HepG2 (cell line): ENCODE results near the gene PCGF2. TPM values are rescaled to one million over a fixed set of nuclear protein-coding genes. Genes with fewer than 3 reads are reported as not detected.

Experiments
- ATF1 ChIP-seq: IDR thresholded peaks from 2 replicates; pipeline ENCODE4 v1.6.1; 2016; ENCODE audit warnings: mild to moderate bottlenecking, control low read depth
- ATF5 ChIP-seq: sonication (generic); formaldehyde crosslinking; IDR thresholded peaks from 2 replicates; pipeline ENCODE4 v1.4.0; 2020; ENCODE audit warnings: mild to moderate bottlenecking, low read depth, missing genetic modification reagents
- DMTF1 ChIP-seq: sonication (generic); formaldehyde crosslinking; IDR thresholded peaks from 2 replicates; pipeline ENCODE4 v1.4.0; 2020; ENCODE audit warnings: mild to moderate bottlenecking, missing genetic modification reagents
- ELK4 ChIP-seq: sonication (generic); formaldehyde crosslinking; IDR thresholded peaks from 2 replicates; pipeline ENCODE4 v1.9.0; 2021; ENCODE audit warnings: missing genetic modification reagents, borderline replicate concordance
- FOXK1 ChIP-seq: sonication (generic); formaldehyde crosslinking; IDR thresholded peaks from 2 replicates; pipeline ENCODE4 v1.4.0; 2020; ENCODE audit warnings: low read depth, missing genetic modification reagents, borderline replicate concordance
- IKZF4 ChIP-seq: sonication (generic); formaldehyde crosslinking; IDR thresholded peaks from 2 replicates; pipeline ENCODE4 v1.5.1; 2020; ENCODE audit warnings: borderline replicate concordance, mild to moderate bottlenecking, low read depth, missing genetic modification reagents; ENCODE audit errors: not compliant biosample characterization
- NFE2L2 ChIP-seq: fragments of 150-350 bp; IDR thresholded peaks from 2 replicates; pipeline ENCODE4 v1.6.1; 2014; ENCODE audit warnings: low read length
- PCBP1 ChIP-seq: fragments of 200-400 bp; formaldehyde crosslinking; IDR thresholded peaks from 2 replicates; pipeline ENCODE4 v1.6.1; 2017; ENCODE audit warnings: mild to moderate bottlenecking, low read depth, low read length, borderline replicate concordance
- RELA ChIP-seq: sonication (generic); formaldehyde crosslinking; IDR thresholded peaks from 2 replicates; pipeline ENCODE4 v1.4.0; 2020; ENCODE audit warnings: missing genetic modification reagents
- ZFY ChIP-seq: sonication (generic); formaldehyde crosslinking; IDR thresholded peaks from 2 replicates; pipeline ENCODE4 v1.4.0; 2020; ENCODE audit warnings: missing genetic modification reagents
- ZNF317 ChIP-seq: sonication (generic); formaldehyde crosslinking; IDR thresholded peaks from 2 replicates; pipeline ENCODE4 v1.5.0; 2020; ENCODE audit warnings: mild to moderate bottlenecking, missing genetic modification reagents
- ZNF407 ChIP-seq: sonication (generic); formaldehyde crosslinking; IDR thresholded peaks from one replicate; pipeline ENCODE4 v1.5.1; 2020; ENCODE audit warnings: mild to moderate bottlenecking, missing genetic modification reagents; ENCODE audit errors: not compliant biosample characterization
- ZNF562 ChIP-seq: sonication (generic); formaldehyde crosslinking; IDR thresholded peaks from 2 replicates; pipeline ENCODE4 v1.8.0; 2022; ENCODE audit warnings: missing genetic modification reagents, borderline replicate concordance
- ZNF577 ChIP-seq: sonication (generic); formaldehyde crosslinking; IDR thresholded peaks from 2 replicates; pipeline ENCODE4 v1.4.0; 2020; ENCODE audit warnings: mild to moderate bottlenecking, low read depth, missing genetic modification reagents, borderline replicate concordance
- polyA plus RNA-seq, 8 experiments: library from polyadenylated mRNA; depleted of rRNA in 3 of 8; stranded (reverse) in 7 of 8; unstranded in 1 of 8; fragments of >200 nt; fragmentation: Illumina TruSeq in 4 of 8; extraction: Trizol in 4 of 8; gene quantifications; 2 replicates each; pipeline versions ENCODE4 v1.2.1 to v1.2.3, GENCODE V29; 2011 to 2016; ENCODE audit warnings: low read depth in 4 of 8, missing spikeins in 1 of 8, mixed read lengths in 1 of 8; ENCODE audit not compliant: insufficient read depth in 1 of 8
- total RNA-seq, 5 experiments: library from RNA; depleted of rRNA; stranded (reverse); fragments of >200 nt; fragmentation: Illumina TruSeq; extraction: Trizol; gene quantifications; 2 replicates each; pipeline ENCODE4 v1.2.3, GENCODE V29; 2016; ENCODE audit warnings: low read depth in 1 of 5

Gene PCGF2
- total and polyA plus RNA-seq, 2 of the 13 experiments (the other 11 are each of a cell fraction or from before 2014, with no cell fraction given) = 11.6 to 29.4 TPM

GRCh38 chr17:38703742-38704605 lies 44.2 kb downstream of the PCGF2 start (continued):
- TF ChIP-seq ZNF407 (CRISPR knock-in tag) (peak; percentile 52), ZNF562 (CRISPR knock-in tag) (peak; percentile 59; the same call in 1 of the 2 replicates), IKZF4 (CRISPR knock-in tag) (peak; percentile 37), FOXK1 (CRISPR knock-in tag) (peak; percentile 95), ELK4 (CRISPR knock-in tag) (no peak), ATF1 (CRISPR knock-in tag) (peak; percentile 72), DMTF1 (no peak), ZFY (CRISPR knock-in tag) (peak; percentile 69), NFE2L2 (no peak), ATF5 (no peak; the same call in 1 of the 2 replicates), PCBP1 (peak; percentile 99), ZNF577 (CRISPR knock-in tag) (0 out of 2 replicates have a peak, but pooled peaks have one; percentile 30), RELA (CRISPR knock-in tag) (0 out of 2 replicates have a peak, but pooled peaks have one; percentile 56), ZNF317 (CRISPR knock-in tag) (peak; percentile 76)
